Neural cell (in vitro differentiated cells): ENCODE data around the gene VPS33B. TPM values are rescaled to one million over a fixed set of nuclear protein-coding genes. Genes with fewer than 3 reads are reported as not detected.
A peak's percentile ranks its signal among the peaks of the same experiment; 100 is the strongest.

Source experiments
- H2AFZ ChIP-seq: fragments of 200-600, 300-800 bp; sonication (generic), shearing (Covaris generic); 2 replicates; pipeline ENCODE4 v1.6.0; 2014; ENCODE audit warnings: low read depth, mild to moderate bottlenecking, antibody characterized with exemption, low read length, moderate library complexity
- H3F3A ChIP-seq: fragments of 200-600 bp; shearing (Covaris generic); 2 replicates; pipeline ENCODE4 v1.6.1; 2016; ENCODE audit warnings: mild to moderate bottlenecking, moderate library complexity, mixed read lengths, antibody characterized with exemption, low read length; ENCODE audit not compliant: insufficient read depth, poor library complexity, severe bottlenecking
- H3K27ac ChIP-seq: fragments of 200-600, 300-800 bp; sonication (generic), shearing (Covaris generic); 2 replicates; pipeline ENCODE4 v1.5.1; 2014; ENCODE audit warnings: mild to moderate bottlenecking, low read length, moderate library complexity
- H3K27me3 ChIP-seq: fragments of 300-800, 200-600 bp; sonication (generic), shearing (Covaris generic); 2 replicates; pipeline ENCODE4 v1.6.0; 2014; ENCODE audit warnings: mild to moderate bottlenecking, low read depth, low read length, moderate library complexity; ENCODE audit not compliant: insufficient read depth
- H3K36me3 ChIP-seq: fragments of 300-800, 200-600 bp; sonication (generic), shearing (Covaris generic); 2 replicates; pipeline ENCODE4 v1.5.1; 2014; ENCODE audit warnings: mild to moderate bottlenecking, antibody characterized with exemption, low read length, moderate library complexity; ENCODE audit not compliant: insufficient read depth
- H3K4me2 ChIP-seq: fragments of 300-800, 200-600 bp; sonication (generic), shearing (Covaris generic); 2 replicates; pipeline ENCODE4 v1.6.0; 2014; ENCODE audit warnings: mild to moderate bottlenecking, low read length
- H3K4me3 ChIP-seq: fragments of 300-800, 200-600 bp; sonication (generic), shearing (Covaris generic); 2 replicates; pipeline ENCODE4 v1.5.1; 2014; ENCODE audit warnings: mild to moderate bottlenecking, low read length, moderate library complexity
- H3K79me2 ChIP-seq: fragments of 200-600 bp; shearing (Covaris generic); replicated peaks from 2 replicates; pipeline ENCODE4 v1.6.0; 2014; ENCODE audit warnings: mild to moderate bottlenecking, low read length, moderate library complexity; ENCODE audit not compliant: insufficient read depth
- H3K9ac ChIP-seq: fragments of 300-800, 200-600 bp; sonication (generic), shearing (Covaris generic); 2 replicates; pipeline ENCODE4 v1.6.1; 2016; ENCODE audit warnings: mild to moderate bottlenecking, low read length, mixed read lengths
- H3K9me2 ChIP-seq: fragments of 200-600 bp; shearing (Covaris generic); 2 replicates; pipeline ENCODE4 v1.6.1; 2016; ENCODE audit warnings: mild to moderate bottlenecking, low read length, mixed read lengths; ENCODE audit not compliant: insufficient read depth
- H3K9me3 ChIP-seq: fragments of 200-600, 300-800 bp; sonication (generic), shearing (Covaris generic); 2 replicates; pipeline ENCODE4 v1.6.1; 2016; ENCODE audit warnings: mild to moderate bottlenecking, mixed run types, low read length, moderate library complexity, mixed read lengths
- H4K20me1 ChIP-seq: fragments of 200-600 bp; shearing (Covaris generic); 2 replicates; pipeline ENCODE4 v1.6.1; 2016; ENCODE audit warnings: mild to moderate bottlenecking, mixed run types; ENCODE audit not compliant: insufficient read depth
- EP300 ChIP-seq: fragments of 450-650 bp; conservative IDR thresholded peaks from 2 replicates; pipeline ENCODE4 v1.6.1; 2014; ENCODE audit warnings: antibody characterized with exemption, mild to moderate bottlenecking, moderate library complexity; ENCODE audit not compliant: poor library complexity, severe bottlenecking
- EZH2 ChIP-seq: fragments of 200-600, 300-800 bp; shearing (Covaris generic), sonication (generic); IDR thresholded peaks from 2 replicates; pipeline ENCODE4 v1.6.1; 2014; ENCODE audit warnings: antibody characterized with exemption, low read length, borderline replicate concordance, mild to moderate bottlenecking; ENCODE audit not compliant: insufficient read depth, poor library complexity, severe bottlenecking
- MXI1 ChIP-seq: fragments of 450-650 bp; conservative IDR thresholded peaks from 2 replicates; pipeline ENCODE4 v1.6.1; 2014; ENCODE audit warnings: antibody characterized with exemption, mild to moderate bottlenecking; ENCODE audit not compliant: poor library complexity, severe bottlenecking
- POLR2AphosphoS5 ChIP-seq: IDR thresholded peaks from 2 replicates; pipeline ENCODE4 v1.6.1; 2012
- RAD21 ChIP-seq: fragments of 450-650 bp; conservative IDR thresholded peaks from 2 replicates; pipeline ENCODE4 v1.6.1; 2014; ENCODE audit warnings: antibody characterized with exemption, mild to moderate bottlenecking, moderate library complexity
- SMC3 ChIP-seq: fragments of 450-650 bp; conservative IDR thresholded peaks from 2 replicates; pipeline ENCODE4 v1.6.1; 2014; ENCODE audit warnings: antibody characterized with exemption, mild to moderate bottlenecking, moderate library complexity; ENCODE audit not compliant: poor library complexity
- TAF1 ChIP-seq: IDR thresholded peaks from 2 replicates; pipeline ENCODE4 v1.6.1; 2012; ENCODE audit warnings: low read depth
- polyA minus RNA-seq: library from RNA; depleted of rRNA, polyadenylated mRNA; stranded (reverse); fragments of >200 nt; gene quantifications from 2 replicates; pipeline ENCODE4 v1.2.3, GENCODE V29; 2014
- polyA plus RNA-seq: library from polyadenylated mRNA; depleted of rRNA; stranded (reverse); fragments of >200 nt; gene quantifications from 2 replicates; pipeline ENCODE4 v1.2.3, GENCODE V29; 2014
- TF ChIP-seq, protein P1 (sequence below): fragments of 450-650 bp; IDR thresholded peaks from 2 replicates; pipeline ENCODE4 v1.5.1; 2014; ENCODE audit warnings: antibody characterized with exemption, mild to moderate bottlenecking, moderate library complexity; ENCODE audit not compliant: poor library complexity, severe bottlenecking
- TF ChIP-seq, protein P2 (sequence below): IDR thresholded peaks from 2 replicates; pipeline ENCODE4 v1.6.1; 2012; ENCODE audit warnings: borderline replicate concordance

VPS33B gene
- 52.5 and 54.9 TPM in 2 replicates for polyA plus RNA-seq
- polyA minus RNA-seq = 25.6 and 27.7 TPM in 2 replicates

DNA sequence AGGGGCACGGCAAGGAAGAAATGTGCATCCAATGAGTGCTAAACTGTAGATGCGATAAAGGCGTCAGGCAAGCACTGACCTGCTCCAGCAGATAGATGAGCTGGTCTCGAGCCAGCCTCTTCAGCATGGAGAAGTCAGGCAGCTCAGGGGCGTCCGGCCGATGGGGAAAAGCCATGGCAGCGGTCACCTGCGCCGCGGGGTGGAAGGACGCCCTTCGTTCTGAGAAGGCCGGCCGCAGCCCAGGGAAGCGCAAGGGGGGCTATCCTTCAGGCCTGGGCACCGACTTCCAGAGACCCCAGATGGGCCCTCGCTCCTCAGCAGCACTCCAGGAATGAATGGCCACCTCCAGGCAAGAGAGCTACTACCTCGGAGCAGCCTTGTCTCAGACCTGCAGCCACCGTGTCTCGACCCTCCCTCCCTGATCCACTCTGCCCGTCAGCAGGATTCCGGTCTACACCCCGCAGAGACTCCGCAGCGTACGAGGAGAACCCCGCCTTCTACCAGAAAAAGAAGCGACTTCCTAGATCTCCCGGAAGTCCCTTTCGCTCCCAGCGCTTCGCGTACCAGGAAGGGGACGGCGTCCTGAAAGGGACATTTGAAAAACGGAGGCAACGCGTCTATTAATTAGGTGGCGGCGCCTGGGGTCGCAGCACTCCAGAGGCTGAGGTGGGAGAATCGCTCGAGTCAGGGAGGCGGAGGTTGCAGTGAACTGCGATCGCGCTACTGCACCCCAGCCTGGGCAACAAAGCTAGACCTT is at the start of gene VPS33B:
VPS33B (minus strand) TSS at position 520 of the 757 bp plus-strand sequence; CDS start at position 175, 345 bp downstream.
- no peaks in the 10 kb centered on the region for H3F3A ChIP-seq
- TF ChIP-seq, protein P1, sequence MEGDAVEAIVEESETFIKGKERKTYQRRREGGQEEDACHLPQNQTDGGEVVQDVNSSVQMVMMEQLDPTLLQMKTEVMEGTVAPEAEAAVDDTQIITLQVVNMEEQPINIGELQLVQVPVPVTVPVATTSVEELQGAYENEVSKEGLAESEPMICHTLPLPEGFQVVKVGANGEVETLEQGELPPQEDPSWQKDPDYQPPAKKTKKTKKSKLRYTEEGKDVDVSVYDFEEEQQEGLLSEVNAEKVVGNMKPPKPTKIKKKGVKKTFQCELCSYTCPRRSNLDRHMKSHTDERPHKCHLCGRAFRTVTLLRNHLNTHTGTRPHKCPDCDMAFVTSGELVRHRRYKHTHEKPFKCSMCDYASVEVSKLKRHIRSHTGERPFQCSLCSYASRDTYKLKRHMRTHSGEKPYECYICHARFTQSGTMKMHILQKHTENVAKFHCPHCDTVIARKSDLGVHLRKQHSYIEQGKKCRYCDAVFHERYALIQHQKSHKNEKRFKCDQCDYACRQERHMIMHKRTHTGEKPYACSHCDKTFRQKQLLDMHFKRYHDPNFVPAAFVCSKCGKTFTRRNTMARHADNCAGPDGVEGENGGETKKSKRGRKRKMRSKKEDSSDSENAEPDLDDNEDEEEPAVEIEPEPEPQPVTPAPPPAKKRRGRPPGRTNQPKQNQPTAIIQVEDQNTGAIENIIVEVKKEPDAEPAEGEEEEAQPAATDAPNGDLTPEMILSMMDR = peak; percentile 43
- TF ChIP-seq, protein P2, sequence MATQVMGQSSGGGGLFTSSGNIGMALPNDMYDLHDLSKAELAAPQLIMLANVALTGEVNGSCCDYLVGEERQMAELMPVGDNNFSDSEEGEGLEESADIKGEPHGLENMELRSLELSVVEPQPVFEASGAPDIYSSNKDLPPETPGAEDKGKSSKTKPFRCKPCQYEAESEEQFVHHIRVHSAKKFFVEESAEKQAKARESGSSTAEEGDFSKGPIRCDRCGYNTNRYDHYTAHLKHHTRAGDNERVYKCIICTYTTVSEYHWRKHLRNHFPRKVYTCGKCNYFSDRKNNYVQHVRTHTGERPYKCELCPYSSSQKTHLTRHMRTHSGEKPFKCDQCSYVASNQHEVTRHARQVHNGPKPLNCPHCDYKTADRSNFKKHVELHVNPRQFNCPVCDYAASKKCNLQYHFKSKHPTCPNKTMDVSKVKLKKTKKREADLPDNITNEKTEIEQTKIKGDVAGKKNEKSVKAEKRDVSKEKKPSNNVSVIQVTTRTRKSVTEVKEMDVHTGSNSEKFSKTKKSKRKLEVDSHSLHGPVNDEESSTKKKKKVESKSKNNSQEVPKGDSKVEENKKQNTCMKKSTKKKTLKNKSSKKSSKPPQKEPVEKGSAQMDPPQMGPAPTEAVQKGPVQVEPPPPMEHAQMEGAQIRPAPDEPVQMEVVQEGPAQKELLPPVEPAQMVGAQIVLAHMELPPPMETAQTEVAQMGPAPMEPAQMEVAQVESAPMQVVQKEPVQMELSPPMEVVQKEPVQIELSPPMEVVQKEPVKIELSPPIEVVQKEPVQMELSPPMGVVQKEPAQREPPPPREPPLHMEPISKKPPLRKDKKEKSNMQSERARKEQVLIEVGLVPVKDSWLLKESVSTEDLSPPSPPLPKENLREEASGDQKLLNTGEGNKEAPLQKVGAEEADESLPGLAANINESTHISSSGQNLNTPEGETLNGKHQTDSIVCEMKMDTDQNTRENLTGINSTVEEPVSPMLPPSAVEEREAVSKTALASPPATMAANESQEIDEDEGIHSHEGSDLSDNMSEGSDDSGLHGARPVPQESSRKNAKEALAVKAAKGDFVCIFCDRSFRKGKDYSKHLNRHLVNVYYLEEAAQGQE = peak; percentile 77
- TF ChIP-seq EP300 (peak; percentile 27), POLR2AphosphoS5 (peak; percentile 79), TAF1 (no peak), RAD21 (no peak), MXI1 (peak; percentile 69), SMC3 (peak; percentile 23), EZH2 (no peak)
- peak within 1 kb of the TSS; percentile 92 for H3K9ac ChIP-seq
- H3K9me3 ChIP-seq = no peaks in the 10 kb centered on the region
- H3K36me3 ChIP-seq = no peaks in the 10 kb centered on the region
- H3K9me2 ChIP-seq = no peaks in the 10 kb centered on the region
- H4K20me1 ChIP-seq = no peaks in the 10 kb centered on the region
- H3K4me3 ChIP-seq = peak within 1 kb of the TSS; percentile 98
- H3K79me2 ChIP-seq = peaks cover 31% of the 10 kb centered on the region
- peak within 1 kb of the TSS; percentile 93 for H3K4me2 ChIP-seq
- H3K27me3 ChIP-seq = no peaks in the 10 kb centered on the region
- peak within 1 kb of the TSS; percentile 82 for H3K27ac ChIP-seq
- peak within 1 kb of the TSS; percentile 86 for H2AFZ ChIP-seq

DNA sequence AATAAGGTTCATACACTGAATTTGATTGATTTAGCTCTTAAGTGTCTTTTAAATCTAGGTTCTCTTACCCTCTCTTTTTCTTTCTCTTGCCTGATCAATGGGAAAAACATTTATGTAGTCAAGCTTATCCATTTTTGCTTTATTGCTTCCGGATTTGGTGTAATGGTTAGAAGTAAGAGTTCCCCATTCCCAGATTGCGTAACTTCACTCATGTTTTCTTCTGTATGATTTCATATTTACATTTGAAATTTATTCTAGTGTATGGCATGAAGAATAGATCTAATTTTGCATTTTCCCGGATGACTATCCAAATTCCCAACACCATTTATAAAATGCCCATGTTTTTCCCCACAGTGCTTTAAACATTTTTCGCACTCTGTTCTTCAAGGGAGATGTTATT is 49.8 kb upstream of the VPS33B start:
- Histone ChIP-seq H3K79me2 (no peaks in the 10 kb centered on the region), H3F3A (no peaks in the 10 kb centered on the region), H3K27ac (no peak overlapping the region), H4K20me1 (no peaks in the 10 kb centered on the region), H3K4me3 (no peak overlapping the region), H3K36me3 (no peaks in the 10 kb centered on the region), H3K9ac (no peak overlapping the region), H3K27me3 (no peaks in the 10 kb centered on the region), H3K9me3 (no peaks in the 10 kb centered on the region), H2AFZ (no peak overlapping the region), H3K4me2 (no peak overlapping the region), H3K9me2 (no peaks in the 10 kb centered on the region)
- TF ChIP-seq POLR2AphosphoS5 (no peak), EZH2 (no peak), RAD21 (no peak), EP300 (no peak), SMC3 (no peak), MXI1 (no peak), TAF1 (no peak)
- TF ChIP-seq, protein P1 = no peak
- TF ChIP-seq, protein P2 = no peak
